Fibroblast of lung (primary cell): ENCODE measurements around the gene ARHGEF11. TPM values are rescaled to one million over a fixed set of nuclear protein-coding genes. Genes with fewer than 3 reads are reported as not detected.
A peak's percentile ranks its signal among the peaks of the same experiment; 100 is the strongest.

Experiments
- DNase-seq, 2 donors: peaks; one replicate each; pipeline versions ENCODE4 v3.0.0 to v3.0.0-alpha.2; 2010; ENCODE audit warnings: low read depth in 2 of 2
- H2AFZ ChIP-seq: 2 replicates; pipeline ENCODE4 v1.5.1; 2012; ENCODE audit warnings: low read length, control low read depth, inconsistent platforms
- H3K27ac ChIP-seq: 2 replicates; pipeline ENCODE4 v1.5.1; 2011; ENCODE audit warnings: low read length, control low read depth; ENCODE audit not compliant: insufficient read depth
- H3K27me3 ChIP-seq: 2 replicates; pipeline ENCODE4 v1.5.1; 2011; ENCODE audit warnings: mild to moderate bottlenecking, low read length; ENCODE audit not compliant: control insufficient read depth, insufficient read depth
- H3K36me3 ChIP-seq: 2 replicates; pipeline ENCODE4 v1.5.1; 2011; ENCODE audit warnings: low read length; ENCODE audit not compliant: control insufficient read depth, insufficient read depth
- H3K4me1 ChIP-seq: 2 replicates; pipeline ENCODE4 v1.5.1; 2011; ENCODE audit warnings: low read length; ENCODE audit not compliant: control insufficient read depth, insufficient read depth; ENCODE audit errors: extremely low read depth
- H3K4me2 ChIP-seq: 2 replicates; pipeline ENCODE4 v1.5.1; 2011; ENCODE audit warnings: low read length, control low read depth; ENCODE audit not compliant: insufficient read depth; ENCODE audit errors: extremely low read depth
- H3K4me3 ChIP-seq, 4 experiments: fragments of 200-600 bp in 1 of 4; sonication (generic) in 1 of 4; replicated peaks in 1 of 4; 2 replicates each; pipeline ENCODE4 v1.5.1; 2011 to 2016; ENCODE audit warnings: low read length in 4 of 4, low read depth in 3 of 4, mild to moderate bottlenecking in 3 of 4, control low read depth in 2 of 4, inconsistent platforms in 1 of 4, mixed read lengths in 1 of 4; ENCODE audit not compliant: insufficient read depth in 1 of 4; ENCODE audit errors: control extremely low read depth in 1 of 4
- H3K79me2 ChIP-seq: 2 replicates; pipeline ENCODE4 v1.5.1; 2012; ENCODE audit warnings: mild to moderate bottlenecking, low read length, inconsistent platforms; ENCODE audit not compliant: control insufficient read depth, insufficient read depth
- H3K9ac ChIP-seq: 2 replicates; pipeline ENCODE4 v1.5.1; 2011; ENCODE audit warnings: mild to moderate bottlenecking, low read length, control low read depth; ENCODE audit not compliant: insufficient read depth
- H3K9me3 ChIP-seq: 2 replicates; pipeline ENCODE4 v1.5.1; 2012; ENCODE audit warnings: low read depth, low read length; ENCODE audit not compliant: control insufficient read depth, insufficient read depth
- H4K20me1 ChIP-seq: 2 replicates; pipeline ENCODE4 v1.5.1; 2011; ENCODE audit warnings: low read length; ENCODE audit not compliant: control insufficient read depth, insufficient read depth; ENCODE audit errors: extremely low read depth
- CTCF ChIP-seq, 2 donors: IDR thresholded peaks in 1 of 2; conservative IDR thresholded peaks in 1 of 2; 1 replicate in 1 of 2; 2 replicates in 1 of 2; pipeline ENCODE4 v1.5.1; 2011 to 2012; ENCODE audit warnings: low read length in 2 of 2, control low read depth in 1 of 2, inconsistent platforms in 1 of 2, low read depth in 1 of 2, mild to moderate bottlenecking in 1 of 2
- EZH2 ChIP-seq: IDR thresholded peaks from 2 replicates; pipeline ENCODE4 v1.5.1; 2012; ENCODE audit warnings: low read length, control low read depth, mild to moderate bottlenecking; ENCODE audit errors: missing control alignments
- polyA plus RNA-seq, 2 donors: library from polyadenylated mRNA; depleted of rRNA in 1 of 2; stranded (reverse) in 1 of 2; unstranded in 1 of 2; fragments of >200 nt; gene quantifications; 2 replicates each; pipeline ENCODE4 v1.2.1, GENCODE V29; 2011 to 2012; ENCODE audit warnings: missing spikeins in 1 of 2
- total RNA-seq: library from RNA; depleted of rRNA; stranded (reverse); fragments of >200 nt; gene quantifications from 2 replicates; pipeline ENCODE4 v1.2.1, GENCODE V29; 2014

ARHGEF11 gene
- total and polyA plus RNA-seq, 2 donors (not counting 1 experiment from before 2014, with no cell fraction given) = 12.8 to 29.1 TPM

- Histone ChIP-seq H3K9me3 (no peaks in the 10 kb centered on the region), H3K4me3 (no peak overlapping the region), H2AFZ (no peak overlapping the region), H3K27ac (peak overlapping the region; percentile 65), H3K36me3 (peaks cover 20% of the 10 kb centered on the region), H3K4me1 (peaks cover 72% of the 10 kb centered on the region), H3K9ac (peak overlapping the region; percentile 53), H4K20me1 (no peaks in the 10 kb centered on the region), H3K27me3 (no peaks in the 10 kb centered on the region), H3K79me2 (peaks cover 80% of the 10 kb centered on the region), H3K4me2 (peak overlapping the region; percentile 45)
- DNase-seq = no peak
- TF ChIP-seq CTCF (conservative IDR thresholded peaks at IDR 0.05 in 1 of 2, IDR thresholded peaks at IDR 0.05 in 1 of 2; ENCODE audit: low read depth in 1 of 2, low read length in 2 of 2) = no peak
- no peak for TF ChIP-seq EZH2
Measured at GRCh38 chr1:156901966-156902915, 143.3 kb downstream of the ARHGEF11 start.

GRCh38 chr1:156901590-156901900 lies 144.0 kb downstream of the ARHGEF11 start:
- TF ChIP-seq CTCF (conservative IDR thresholded peaks at IDR 0.05 in 1 of 2, IDR thresholded peaks at IDR 0.05 in 1 of 2; ENCODE audit: low read depth in 1 of 2, low read length in 2 of 2) (no peak), EZH2 (no peak)
- peaks cover 15% of the 10 kb centered on the region for H3K36me3 ChIP-seq
- no peak overlapping the region for H3K4me3 ChIP-seq
- H3K27ac ChIP-seq = peak overlapping the region; percentile 69
- H3K27me3 ChIP-seq = no peaks in the 10 kb centered on the region
- H3K9me3 ChIP-seq = no peaks in the 10 kb centered on the region
- no peak overlapping the region for H2AFZ ChIP-seq
- DNase-seq = no peak
- H3K9ac ChIP-seq = peak overlapping the region; percentile 1
- peaks cover 71% of the 10 kb centered on the region for H3K4me1 ChIP-seq
- H4K20me1 ChIP-seq = no peaks in the 10 kb centered on the region
- H3K4me2 ChIP-seq = no peak overlapping the region
- peaks cover 80% of the 10 kb centered on the region for H3K79me2 ChIP-seq

- no peaks in the 10 kb centered on the region for H3K9me3 ChIP-seq
- H3K27ac ChIP-seq = peak overlapping the region; percentile 69
- H3K4me2 ChIP-seq = no peak overlapping the region
Measured at GRCh38 chr1:156900896-156901589, 144.5 kb downstream of the ARHGEF11 start.

More at GRCh38 chr1:156900896-156901589, 144.5 kb downstream of the ARHGEF11 start:
- Histone ChIP-seq H3K27me3 (no peaks in the 10 kb centered on the region), H3K4me1 (peaks cover 76% of the 10 kb centered on the region), H2AFZ (no peak overlapping the region), H3K9ac (no peak overlapping the region), H4K20me1 (no peaks in the 10 kb centered on the region), H3K4me3 (no peak overlapping the region), H3K36me3 (peaks cover 11% of the 10 kb centered on the region), H3K79me2 (peaks cover 79% of the 10 kb centered on the region)
- TF ChIP-seq CTCF (conservative IDR thresholded peaks at IDR 0.05 in 1 of 2, IDR thresholded peaks at IDR 0.05 in 1 of 2; ENCODE audit: low read depth in 1 of 2, low read length in 2 of 2) = no peak
- TF ChIP-seq EZH2 = no peak
- DNase-seq = no peak
